Measurements from ENCODE around the gene GOLGA5.

GRCh38 chr14:92759300-92759678 lies 34.8 kb upstream of the GOLGA5 start:
- TF ChIP-seq CTCF (IDR thresholded peaks at IDR 0.05), result no peak
- TF ChIP-seq POLR2AphosphoS5 (IDR thresholded peaks at IDR 0.05), result no peak
- TF ChIP-seq POLR2A (IDR thresholded peaks at IDR 0.05), result no peak
- no peak for TF ChIP-seq EP300 (IDR thresholded peaks at IDR 0.05)

Measured in upper lobe of left lung (tissue), 4 donors.